Mesothelial cell of epicardium (in vitro differentiated cells): Measurements from ENCODE around the gene TAS1R3. TPM values are rescaled to one million over a fixed set of nuclear protein-coding genes. Genes with fewer than 3 reads are reported as not detected.

Experiments used
- DNase-seq, 2 experiments: peaks; one replicate each; pipeline ENCODE4 v3.0.0; 2021; ENCODE audit warnings: low spot score in 2 of 2; ENCODE audit not compliant: unreplicated experiment in 2 of 2
- H3K27ac Mint-ChIP-seq: 2 replicates; pipeline ENCODE4 v1.8.0; 2021; ENCODE audit warnings: mixed read lengths
- H3K27me3 Mint-ChIP-seq: 2 replicates; pipeline ENCODE4 v1.8.0; 2021; ENCODE audit warnings: low read depth, mixed read lengths
- H3K36me3 Mint-ChIP-seq: 2 replicates; pipeline ENCODE4 v1.8.0; 2021; ENCODE audit warnings: mixed read lengths
- H3K4me1 Mint-ChIP-seq: 2 replicates; pipeline ENCODE4 v1.8.0; 2021; ENCODE audit warnings: mixed read lengths
- H3K4me3 Mint-ChIP-seq: 2 replicates; pipeline ENCODE4 v1.8.0; 2021; ENCODE audit warnings: mild to moderate bottlenecking, moderate library complexity, mixed read lengths
- H3K9me3 Mint-ChIP-seq: 2 replicates; pipeline ENCODE4 v1.8.0; 2021; ENCODE audit warnings: mixed read lengths
- total RNA-seq: library from RNA; stranded (reverse); gene quantifications from 3 replicates; pipeline ENCODE4 v1.2.1, GENCODE V29; 2021
- TF ChIP-seq, protein P1 (sequence below): fragments of 200-600 bp; sonication (generic); IDR thresholded peaks from one replicate; pipeline ENCODE4 v1.5.0; 2021; ENCODE audit warnings: antibody characterized with exemption; ENCODE audit not compliant: unreplicated experiment

TAS1R3 gene
- total RNA-seq, 1 donor from 2014 or later: 0.98 TPM

DNA sequence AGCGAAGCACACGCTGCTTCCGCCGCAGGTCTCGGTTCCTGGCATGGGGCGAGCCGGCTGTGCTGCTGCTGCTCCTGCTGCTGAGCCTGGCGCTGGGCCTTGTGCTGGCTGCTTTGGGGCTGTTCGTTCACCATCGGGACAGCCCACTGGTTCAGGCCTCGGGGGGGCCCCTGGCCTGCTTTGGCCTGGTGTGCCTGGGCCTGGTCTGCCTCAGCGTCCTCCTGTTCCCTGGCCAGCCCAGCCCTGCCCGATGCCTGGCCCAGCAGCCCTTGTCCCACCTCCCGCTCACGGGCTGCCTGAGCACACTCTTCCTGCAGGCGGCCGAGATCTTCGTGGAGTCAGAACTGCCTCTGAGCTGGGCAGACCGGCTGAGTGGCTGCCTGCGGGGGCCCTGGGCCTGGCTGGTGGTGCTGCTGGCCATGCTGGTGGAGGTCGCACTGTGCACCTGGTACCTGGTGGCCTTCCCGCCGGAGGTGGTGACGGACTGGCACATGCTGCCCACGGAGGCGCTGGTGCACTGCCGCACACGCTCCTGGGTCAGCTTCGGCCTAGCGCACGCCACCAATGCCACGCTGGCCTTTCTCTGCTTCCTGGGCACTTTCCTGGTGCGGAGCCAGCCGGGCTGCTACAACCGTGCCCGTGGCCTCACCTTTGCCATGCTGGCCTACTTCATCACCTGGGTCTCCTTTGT, 2.6 kb downstream of the TAS1R3 start:
- no peak overlapping the region for H3K27ac Mint-ChIP-seq
- H3K4me3 Mint-ChIP-seq: no peak overlapping the region
- no peaks in the 10 kb centered on the region for H3K27me3 Mint-ChIP-seq
- H3K9me3 Mint-ChIP-seq: no peaks in the 10 kb centered on the region
- no peak for DNase-seq
- H3K36me3 Mint-ChIP-seq: peaks cover 2% of the 10 kb centered on the region
- TF ChIP-seq, protein P1, sequence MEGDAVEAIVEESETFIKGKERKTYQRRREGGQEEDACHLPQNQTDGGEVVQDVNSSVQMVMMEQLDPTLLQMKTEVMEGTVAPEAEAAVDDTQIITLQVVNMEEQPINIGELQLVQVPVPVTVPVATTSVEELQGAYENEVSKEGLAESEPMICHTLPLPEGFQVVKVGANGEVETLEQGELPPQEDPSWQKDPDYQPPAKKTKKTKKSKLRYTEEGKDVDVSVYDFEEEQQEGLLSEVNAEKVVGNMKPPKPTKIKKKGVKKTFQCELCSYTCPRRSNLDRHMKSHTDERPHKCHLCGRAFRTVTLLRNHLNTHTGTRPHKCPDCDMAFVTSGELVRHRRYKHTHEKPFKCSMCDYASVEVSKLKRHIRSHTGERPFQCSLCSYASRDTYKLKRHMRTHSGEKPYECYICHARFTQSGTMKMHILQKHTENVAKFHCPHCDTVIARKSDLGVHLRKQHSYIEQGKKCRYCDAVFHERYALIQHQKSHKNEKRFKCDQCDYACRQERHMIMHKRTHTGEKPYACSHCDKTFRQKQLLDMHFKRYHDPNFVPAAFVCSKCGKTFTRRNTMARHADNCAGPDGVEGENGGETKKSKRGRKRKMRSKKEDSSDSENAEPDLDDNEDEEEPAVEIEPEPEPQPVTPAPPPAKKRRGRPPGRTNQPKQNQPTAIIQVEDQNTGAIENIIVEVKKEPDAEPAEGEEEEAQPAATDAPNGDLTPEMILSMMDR: no peak
- H3K4me1 Mint-ChIP-seq: peaks cover 3% of the 10 kb centered on the region

DNA sequence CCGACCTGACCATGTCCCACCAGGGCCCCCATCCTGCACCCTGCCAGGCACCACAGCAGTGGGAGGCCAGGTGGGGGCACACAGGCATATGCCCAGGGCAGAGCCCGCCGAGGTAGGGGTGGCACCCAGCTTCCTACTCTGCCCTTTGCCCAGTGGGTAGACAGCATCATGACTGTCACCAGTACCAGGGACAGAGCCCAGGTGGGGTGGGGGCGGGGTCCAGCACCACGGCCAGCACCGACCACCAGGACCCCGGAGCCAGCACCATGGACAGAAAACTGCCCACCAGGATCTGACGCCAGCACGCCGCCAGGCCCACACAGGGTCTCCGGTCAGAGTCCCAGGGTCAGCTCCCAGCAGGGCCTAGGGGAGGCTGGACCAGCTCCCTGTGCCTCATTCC, 3.8 kb downstream of the TAS1R3 start:
- TF ChIP-seq, protein P1: no peak
- Mint-ChIP-seq H3K36me3 (peaks cover 6% of the 10 kb centered on the region), H3K4me1 (peaks cover 3% of the 10 kb centered on the region), H3K27me3 (no peaks in the 10 kb centered on the region), H3K27ac (no peak overlapping the region), H3K9me3 (no peaks in the 10 kb centered on the region), H3K4me3 (no peak overlapping the region)
- no peak for DNase-seq

DNA sequence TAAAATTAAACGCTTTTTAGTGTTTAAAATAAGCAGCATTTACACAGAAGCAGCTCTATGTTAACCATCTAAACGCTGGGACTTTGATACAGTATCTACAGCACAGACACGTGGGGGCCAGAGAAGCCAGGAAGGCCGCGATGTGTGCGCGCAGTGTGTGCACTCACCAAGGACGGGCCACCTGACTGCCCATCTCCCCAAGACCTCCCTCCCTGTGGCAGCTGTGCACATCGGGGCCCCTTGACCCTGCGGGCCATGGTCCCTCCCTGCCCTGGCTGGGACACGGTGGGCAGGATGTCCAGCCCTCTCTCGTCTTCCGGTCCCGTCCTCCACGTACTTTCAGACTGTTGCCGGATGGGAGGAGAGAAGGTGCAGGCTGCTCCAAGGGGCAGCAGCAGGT, 4.2 kb downstream of the TAS1R3 start:
- TF ChIP-seq, protein P1: no peak

DNA sequence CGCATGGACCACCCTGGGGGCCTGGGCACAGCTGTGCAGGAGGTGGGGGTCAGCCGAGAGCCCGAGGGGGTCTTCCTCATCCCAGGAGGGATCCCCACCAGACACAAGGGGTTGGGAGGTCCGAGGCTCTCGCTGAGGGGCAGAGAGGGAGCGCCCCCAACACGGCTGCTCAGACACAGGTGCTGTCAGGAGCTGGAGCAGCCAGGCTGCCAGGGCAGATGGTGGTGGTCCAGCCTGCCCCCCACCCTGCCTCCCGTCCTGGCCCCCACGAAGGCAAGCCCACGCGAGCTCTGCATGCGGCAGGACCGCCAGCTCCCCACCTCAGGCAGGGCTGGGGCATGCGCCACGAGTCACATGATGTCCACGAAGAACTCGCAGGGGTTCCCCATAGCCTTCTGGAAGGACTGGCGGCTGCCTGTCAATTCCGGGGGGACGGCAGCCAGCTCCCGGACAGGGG, 4.7 kb downstream of the TAS1R3 start:
- H3K9me3 Mint-ChIP-seq: no peaks in the 10 kb centered on the region
- no peak overlapping the region for H3K4me3 Mint-ChIP-seq
- TF ChIP-seq, protein P1: no peak
- no peak for DNase-seq
- H3K36me3 Mint-ChIP-seq: peaks cover 13% of the 10 kb centered on the region
- H3K27me3 Mint-ChIP-seq: no peaks in the 10 kb centered on the region
- H3K4me1 Mint-ChIP-seq: peaks cover 1% of the 10 kb centered on the region
- no peak overlapping the region for H3K27ac Mint-ChIP-seq

More for the DNA sequence above, 4.2 kb downstream of the TAS1R3 start:
- H3K27ac Mint-ChIP-seq: no peak overlapping the region
- no peaks in the 10 kb centered on the region for H3K9me3 Mint-ChIP-seq
- DNase-seq: no peak
- peaks cover 3% of the 10 kb centered on the region for H3K4me1 Mint-ChIP-seq
- peaks cover 7% of the 10 kb centered on the region for H3K36me3 Mint-ChIP-seq
- no peaks in the 10 kb centered on the region for H3K27me3 Mint-ChIP-seq
- no peak overlapping the region for H3K4me3 Mint-ChIP-seq

DNA sequence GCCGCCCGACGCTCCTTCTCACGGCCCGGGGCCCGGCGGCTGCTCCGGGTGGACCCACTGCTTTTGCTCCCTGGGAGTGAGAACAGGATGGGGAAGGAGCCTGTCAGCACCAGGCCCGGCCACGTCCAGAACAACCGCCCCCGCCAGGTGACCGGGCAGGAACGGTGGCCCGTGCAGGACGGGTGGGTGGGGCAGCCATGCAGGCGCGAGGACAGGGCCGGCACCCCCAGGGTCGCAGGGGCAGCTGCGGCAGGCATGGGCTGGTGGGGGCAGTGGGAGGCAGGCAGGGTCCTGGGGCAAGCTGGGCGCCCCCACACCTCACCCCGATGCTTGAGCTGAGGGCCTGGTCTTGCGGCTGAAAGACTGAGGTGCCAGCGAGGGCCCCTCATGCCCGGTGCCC, 5.4 kb downstream of the TAS1R3 start:
- no peaks in the 10 kb centered on the region for H3K4me1 Mint-ChIP-seq

More for the DNA sequence above, 5.4 kb downstream of the TAS1R3 start:
- Mint-ChIP-seq H3K4me3 (no peak overlapping the region), H3K36me3 (peaks cover 18% of the 10 kb centered on the region), H3K27ac (no peak overlapping the region), H3K27me3 (no peaks in the 10 kb centered on the region), H3K9me3 (no peaks in the 10 kb centered on the region)
- TF ChIP-seq, protein P1: no peak
- DNase-seq: no peak
